ENCODE results near the gene PCDH8.

PCDH8 gene

DNA sequence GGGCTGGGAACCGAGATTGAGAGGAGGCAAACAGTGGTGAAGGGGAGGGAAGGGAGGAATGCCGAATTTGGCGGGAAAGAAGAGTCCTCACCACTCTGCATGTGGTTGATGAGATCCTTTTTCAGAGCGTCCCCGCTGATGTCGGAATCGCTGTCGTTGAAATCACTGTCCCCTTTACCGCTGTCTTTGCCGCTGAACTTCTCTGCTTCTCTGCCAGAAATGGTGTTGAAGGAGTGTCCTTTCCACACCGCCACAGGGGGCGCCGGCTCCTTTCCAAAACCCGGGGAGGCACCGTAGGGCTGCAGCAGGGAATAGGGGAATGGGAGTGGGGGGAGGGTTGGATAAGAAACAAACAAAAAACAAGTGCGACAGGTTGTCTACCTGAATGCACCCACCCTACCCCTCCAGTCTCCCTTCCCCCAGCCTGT is 3.1 kb downstream of the PCDH8 start:
- peaks cover 2% of the 10 kb centered on the region for H3K9me3 Mint-ChIP-seq
- peaks cover 12% of the 10 kb centered on the region for H3K36me3 Mint-ChIP-seq (ENCODE audit: low read depth)
- peaks cover 21% of the 10 kb centered on the region for H3K4me1 Mint-ChIP-seq
- peak overlapping the region; percentile 59 to 74 (median 70) for H3K4me3 Mint-ChIP-seq
- H3K27ac Mint-ChIP-seq, result no peak overlapping the region
- peaks cover 83% of the 10 kb centered on the region for H3K27me3 Mint-ChIP-seq (ENCODE audit: low read depth)
- TF ChIP-seq, protein P1, sequence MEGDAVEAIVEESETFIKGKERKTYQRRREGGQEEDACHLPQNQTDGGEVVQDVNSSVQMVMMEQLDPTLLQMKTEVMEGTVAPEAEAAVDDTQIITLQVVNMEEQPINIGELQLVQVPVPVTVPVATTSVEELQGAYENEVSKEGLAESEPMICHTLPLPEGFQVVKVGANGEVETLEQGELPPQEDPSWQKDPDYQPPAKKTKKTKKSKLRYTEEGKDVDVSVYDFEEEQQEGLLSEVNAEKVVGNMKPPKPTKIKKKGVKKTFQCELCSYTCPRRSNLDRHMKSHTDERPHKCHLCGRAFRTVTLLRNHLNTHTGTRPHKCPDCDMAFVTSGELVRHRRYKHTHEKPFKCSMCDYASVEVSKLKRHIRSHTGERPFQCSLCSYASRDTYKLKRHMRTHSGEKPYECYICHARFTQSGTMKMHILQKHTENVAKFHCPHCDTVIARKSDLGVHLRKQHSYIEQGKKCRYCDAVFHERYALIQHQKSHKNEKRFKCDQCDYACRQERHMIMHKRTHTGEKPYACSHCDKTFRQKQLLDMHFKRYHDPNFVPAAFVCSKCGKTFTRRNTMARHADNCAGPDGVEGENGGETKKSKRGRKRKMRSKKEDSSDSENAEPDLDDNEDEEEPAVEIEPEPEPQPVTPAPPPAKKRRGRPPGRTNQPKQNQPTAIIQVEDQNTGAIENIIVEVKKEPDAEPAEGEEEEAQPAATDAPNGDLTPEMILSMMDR (IDR thresholded peaks at IDR 0.05; ENCODE audit: unreplicated experiment in 3 of 3), result no peak

DNA sequence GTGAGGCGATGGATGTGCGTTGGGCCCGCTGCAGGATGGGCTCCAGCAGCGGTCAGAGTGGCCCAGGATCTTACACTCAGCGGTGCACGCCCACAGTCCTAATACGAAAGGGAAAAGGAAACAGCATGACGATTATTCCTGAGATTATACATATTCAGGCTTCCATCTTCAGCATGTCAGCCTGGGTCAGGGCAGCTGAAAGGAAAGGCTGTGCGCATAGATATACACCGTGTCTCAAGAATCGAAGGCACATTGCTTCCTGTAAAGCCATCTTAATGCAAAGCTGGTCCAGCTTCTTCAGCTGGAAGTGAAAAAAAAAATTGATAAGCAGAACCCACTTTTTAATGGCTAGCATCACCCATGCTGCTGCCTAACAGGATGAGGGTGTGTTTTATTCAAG is 3.6 kb downstream of the PCDH8 start:
- Mint-ChIP-seq H3K4me1 (peaks cover 17% of the 10 kb centered on the region), H3K27ac (no peak overlapping the region)

DNA sequence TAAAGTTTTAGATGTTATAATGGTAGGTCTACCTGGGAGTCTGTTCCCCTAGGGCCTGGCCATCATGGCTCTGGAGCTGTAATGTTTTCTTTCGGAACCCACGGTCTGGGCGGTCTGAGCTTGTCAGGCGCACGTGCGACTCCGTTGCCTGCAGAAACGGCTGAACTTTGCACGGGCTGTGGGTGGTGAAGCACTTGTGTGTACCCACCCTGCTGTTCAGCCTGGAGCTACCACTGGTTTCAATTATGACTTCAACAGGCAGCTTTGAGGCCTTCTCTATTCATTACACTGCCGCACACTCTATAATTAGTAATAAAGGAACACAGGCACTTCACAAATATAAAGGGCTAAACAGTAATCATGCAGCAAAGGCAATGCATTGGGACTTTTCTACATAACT is 6.0 kb downstream of the PCDH8 start:
- H3K27ac Mint-ChIP-seq, result no peak overlapping the region
- H3K9me3 Mint-ChIP-seq, result no peaks in the 10 kb centered on the region
- H3K36me3 Mint-ChIP-seq (ENCODE audit: low read depth), result peaks cover 12% of the 10 kb centered on the region
- TF ChIP-seq, protein P1 (IDR thresholded peaks at IDR 0.05; ENCODE audit: unreplicated experiment in 3 of 3), result no peak
- no peaks in the 10 kb centered on the region for H3K4me1 Mint-ChIP-seq
- H3K27me3 Mint-ChIP-seq (ENCODE audit: low read depth), result peaks cover 83% of the 10 kb centered on the region
- no peak overlapping the region for H3K4me3 Mint-ChIP-seq

More for the DNA sequence above, 3.6 kb downstream of the PCDH8 start:
- H3K9me3 Mint-ChIP-seq, result peaks cover 2% of the 10 kb centered on the region
- H3K27me3 Mint-ChIP-seq (ENCODE audit: low read depth), result peaks cover 83% of the 10 kb centered on the region
- H3K4me3 Mint-ChIP-seq, result peak overlapping the region; percentile 59 to 74 (median 70)
- TF ChIP-seq, protein P1 (IDR thresholded peaks at IDR 0.05; ENCODE audit: unreplicated experiment in 3 of 3), result no peak
- peaks cover 12% of the 10 kb centered on the region for H3K36me3 Mint-ChIP-seq (ENCODE audit: low read depth)

DNA sequence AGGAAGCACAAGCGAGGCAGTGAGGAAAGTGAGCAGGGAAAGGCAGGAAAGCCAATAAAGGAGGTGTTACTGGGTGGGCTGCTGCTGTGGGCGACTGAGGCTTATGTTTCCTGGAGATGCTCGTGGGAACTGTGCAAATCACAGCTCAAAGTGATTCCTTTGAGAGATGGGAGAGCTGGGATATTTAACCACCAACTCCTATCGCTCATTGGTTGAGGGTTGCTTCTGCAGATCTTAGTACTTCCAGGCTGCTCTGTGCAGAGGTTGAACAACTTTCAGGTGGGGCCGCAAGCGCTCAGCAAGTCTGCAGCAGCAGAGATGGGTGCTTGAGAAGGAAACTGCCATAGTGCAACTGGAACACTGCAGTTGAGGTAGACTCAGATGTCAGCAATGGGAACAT is 8.4 kb downstream of the PCDH8 start:
- Mint-ChIP-seq H3K9me3 (no peaks in the 10 kb centered on the region), H3K4me1 (no peaks in the 10 kb centered on the region), H3K27ac (no peak overlapping the region), H3K36me3 (ENCODE audit: low read depth) (peaks cover 12% of the 10 kb centered on the region), H3K4me3 (no peak overlapping the region), H3K27me3 (ENCODE audit: low read depth) (peaks cover 75% of the 10 kb centered on the region)
- TF ChIP-seq, protein P1 (IDR thresholded peaks at IDR 0.05; ENCODE audit: unreplicated experiment in 3 of 3), result no peak

DNA sequence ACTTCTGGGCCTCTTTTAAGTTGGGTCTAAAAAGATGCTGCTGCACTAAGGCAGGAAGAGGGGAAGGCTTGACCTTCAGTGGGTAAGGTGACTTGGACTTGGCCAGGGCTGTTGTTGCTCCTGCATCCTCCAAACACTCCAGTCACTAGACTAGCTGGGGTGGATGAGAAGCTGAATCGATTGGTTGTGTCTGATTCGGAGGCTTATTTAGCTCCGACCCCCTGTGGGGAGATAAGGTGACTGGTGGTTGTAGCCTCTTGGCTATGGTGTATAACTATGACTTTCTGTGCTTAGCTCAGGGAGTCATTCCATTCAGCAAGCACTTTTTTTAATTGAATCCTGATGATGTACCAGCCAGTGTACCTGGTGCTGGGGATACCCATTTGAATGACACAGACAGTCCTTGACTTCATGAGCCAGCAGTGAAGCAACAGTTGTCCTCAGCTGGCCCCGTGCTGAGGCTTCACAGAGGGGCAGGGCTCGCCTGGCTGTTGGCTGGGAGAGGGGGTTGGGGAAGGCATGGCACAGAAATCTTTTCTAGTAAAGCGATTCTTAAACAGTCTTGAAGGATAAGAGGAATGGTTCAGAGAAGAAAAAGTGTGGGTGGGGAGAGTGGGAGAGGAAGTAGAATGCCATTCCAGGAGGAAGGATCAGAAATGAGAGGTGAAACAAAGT is 9.9 kb downstream of the PCDH8 start:
- Mint-ChIP-seq H3K27ac (no peak overlapping the region), H3K4me1 (no peaks in the 10 kb centered on the region), H3K27me3 (ENCODE audit: low read depth) (peaks cover 68% of the 10 kb centered on the region), H3K36me3 (ENCODE audit: low read depth) (peaks cover 4% of the 10 kb centered on the region), H3K9me3 (no peaks in the 10 kb centered on the region), H3K4me3 (no peak overlapping the region)
- TF ChIP-seq, protein P1 (IDR thresholded peaks at IDR 0.05; ENCODE audit: unreplicated experiment in 3 of 3), result no peak

DNA sequence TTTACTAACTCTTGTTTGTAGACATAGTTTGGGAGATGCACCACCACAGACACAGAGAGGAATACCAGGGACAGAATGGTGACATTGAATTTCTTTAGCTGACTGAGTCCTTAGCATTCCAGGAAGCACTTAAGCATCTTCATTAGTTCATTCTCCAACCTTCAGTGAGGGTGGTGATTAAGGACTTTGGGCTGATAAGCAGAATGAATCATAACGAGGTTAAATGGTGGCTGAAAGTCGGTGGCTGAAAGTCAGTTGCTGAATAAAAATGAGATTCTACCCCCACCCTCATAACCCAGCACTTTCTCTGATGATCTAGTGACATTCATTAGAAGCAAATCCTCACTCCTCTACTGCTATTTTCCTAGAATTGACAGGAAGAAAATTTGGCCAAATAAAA is 10.6 kb downstream of the PCDH8 start:
- H3K4me3 Mint-ChIP-seq, result no peak overlapping the region
- H3K9me3 Mint-ChIP-seq, result no peaks in the 10 kb centered on the region
- no peaks in the 10 kb centered on the region for H3K4me1 Mint-ChIP-seq
- peaks cover 61% of the 10 kb centered on the region for H3K27me3 Mint-ChIP-seq (ENCODE audit: low read depth)
- TF ChIP-seq, protein P1 (IDR thresholded peaks at IDR 0.05; ENCODE audit: unreplicated experiment in 3 of 3), result no peak
- H3K27ac Mint-ChIP-seq, result no peak overlapping the region
- H3K36me3 Mint-ChIP-seq (ENCODE audit: low read depth), result no peaks in the 10 kb centered on the region

Data from nephron (organoid).